ENCODE results near the gene DOCK1.

Gene DOCK1

GRCh38 chr10:127088908-127089307 lies 183.7 kb downstream of the DOCK1 start:
- no peak for DNase-seq (ENCODE audit: low read depth in 2 of 2)

- DNase-seq (ENCODE audit: low read depth in 2 of 2): no peak
These were observed 184.2 kb downstream of the DOCK1 start for GRCh38 chr10:127089446-127089845.

- DNase-seq (ENCODE audit: low read depth in 2 of 2): no peak
These were observed 184.9 kb downstream of the DOCK1 start for GRCh38 chr10:127090138-127090537.

GRCh38 chr10:127091354-127091753 lies 186.1 kb downstream of the DOCK1 start:
- no peak for DNase-seq (ENCODE audit: low read depth in 2 of 2)

GRCh38 chr10:127092916-127093315 lies 187.7 kb downstream of the DOCK1 start:
- no peak for DNase-seq (ENCODE audit: low read depth in 2 of 2)

GRCh38 chr10:127094984-127095383 lies 189.8 kb downstream of the DOCK1 start:
- no peak for DNase-seq (ENCODE audit: low read depth in 2 of 2)

GRCh38 chr10:127100983-127101615 lies 195.9 kb downstream of the DOCK1 start:
- no peak for DNase-seq (ENCODE audit: low read depth in 2 of 2)

- DNase-seq (ENCODE audit: low read depth in 2 of 2): no peak
These were observed 196.9 kb downstream of the DOCK1 start for GRCh38 chr10:127102176-127102575.

GRCh38 chr10:127115100-127115499 lies 209.9 kb downstream of the DOCK1 start:
- no peak for DNase-seq (ENCODE audit: low read depth in 2 of 2)

GRCh38 chr10:127117125-127117524 lies 211.9 kb downstream of the DOCK1 start:
- DNase-seq (ENCODE audit: low read depth in 2 of 2): peak in 1 of 2 donors; percentile 8

- DNase-seq (ENCODE audit: low read depth in 2 of 2): no peak
These were observed 212.8 kb downstream of the DOCK1 start for GRCh38 chr10:127118034-127118433.

GRCh38 chr10:127119936-127120335 lies 214.7 kb downstream of the DOCK1 start:
- no peak for DNase-seq (ENCODE audit: low read depth in 2 of 2)

GRCh38 chr10:127122831-127123230 lies 217.6 kb downstream of the DOCK1 start:
- DNase-seq (ENCODE audit: low read depth in 2 of 2): no peak

GRCh38 chr10:127123626-127124025 lies 218.4 kb downstream of the DOCK1 start:
- no peak for DNase-seq (ENCODE audit: low read depth in 2 of 2)

- no peak for DNase-seq (ENCODE audit: low read depth in 2 of 2)
These were observed 220.1 kb downstream of the DOCK1 start for GRCh38 chr10:127125331-127125730.

GRCh38 chr10:127127822-127128221 lies 222.6 kb downstream of the DOCK1 start:
- DNase-seq (ENCODE audit: low read depth in 2 of 2): no peak

GRCh38 chr10:127129104-127129503 lies 223.9 kb downstream of the DOCK1 start:
- DNase-seq (ENCODE audit: low read depth in 2 of 2): no peak

- DNase-seq (ENCODE audit: low read depth in 2 of 2): no peak
These were observed 227.2 kb downstream of the DOCK1 start for GRCh38 chr10:127132451-127132850.

GRCh38 chr10:127133225-127133624 lies 228.0 kb downstream of the DOCK1 start:
- DNase-seq (ENCODE audit: low read depth in 2 of 2): no peak

GRCh38 chr10:127133672-127134500 lies 228.7 kb downstream of the DOCK1 start:
- no peak for DNase-seq (ENCODE audit: low read depth in 2 of 2)

GRCh38 chr10:127135844-127136577 lies 230.8 kb downstream of the DOCK1 start:
- no peak for DNase-seq (ENCODE audit: low read depth in 2 of 2)

- no peak for DNase-seq (ENCODE audit: low read depth in 2 of 2)
These were observed 232.2 kb downstream of the DOCK1 start for GRCh38 chr10:127137391-127137790.

GRCh38 chr10:127142136-127142535 lies 236.9 kb downstream of the DOCK1 start:
- no peak for DNase-seq (ENCODE audit: low read depth in 2 of 2)
